ENCODE data around the gene GIN1.
"Not testable (repeated sequence)": the region's sequence is repeated elsewhere in the genome, so short reads cannot be mapped to it uniquely, and the experiment has no call there.

The GIN1 gene

DNA sequence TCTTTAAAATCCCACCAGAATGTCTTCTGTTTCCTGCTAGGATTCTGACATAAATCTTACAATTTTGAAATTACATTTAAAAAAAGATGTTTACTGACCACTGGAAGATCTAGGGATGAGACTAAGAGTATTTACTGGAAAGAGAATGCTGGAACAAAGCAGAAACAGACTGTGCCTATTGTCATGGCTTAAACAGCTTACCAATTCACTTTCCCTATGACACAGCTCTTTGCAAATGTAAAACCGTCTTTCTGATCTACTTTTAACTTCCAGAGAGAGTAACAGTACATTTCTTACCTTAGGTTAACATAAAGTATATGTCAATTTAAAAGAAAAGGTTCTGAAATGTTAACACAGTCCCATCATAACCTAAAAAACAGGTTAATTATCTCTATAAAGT, 10.7 kb downstream of the GIN1 start:
- no peak for DNase-seq

DNA sequence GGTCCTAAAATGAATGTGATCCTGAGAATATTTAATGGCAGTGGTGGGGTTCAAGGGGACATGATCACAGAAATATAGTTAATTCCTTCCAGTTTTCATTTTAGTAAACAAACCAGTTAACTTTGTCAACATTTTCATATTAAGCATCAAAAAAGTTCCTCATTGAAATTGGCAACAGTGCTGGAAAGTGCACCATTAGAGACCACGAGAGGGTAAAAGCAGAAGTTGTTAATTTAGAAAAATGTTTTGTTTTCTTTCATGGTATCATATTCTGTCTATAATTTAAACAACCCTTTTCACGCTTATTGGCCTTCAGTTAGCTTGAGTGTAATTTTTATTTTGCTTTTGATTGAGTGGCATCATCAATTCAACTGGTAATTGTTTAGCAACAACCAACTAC, 11.9 kb downstream of the GIN1 start:
- DNase-seq, result no peak

DNA sequence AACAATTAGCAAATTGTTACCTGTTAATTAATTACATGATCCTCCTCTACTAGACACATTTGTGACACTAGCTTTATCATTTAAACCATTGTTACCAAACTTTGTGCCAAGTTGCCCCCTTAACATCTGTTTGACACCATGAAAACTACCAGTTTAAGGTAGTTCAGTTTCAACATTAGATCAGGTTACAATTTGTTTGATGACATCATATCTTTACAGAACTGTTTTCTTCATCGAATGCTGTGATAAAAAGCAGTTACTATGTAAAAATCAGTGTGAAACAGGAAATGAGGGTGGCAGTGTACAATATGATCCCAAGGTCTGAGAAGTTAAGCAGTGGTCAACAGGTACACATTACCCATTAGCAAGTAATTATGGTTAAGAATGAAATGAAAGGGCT, 17.7 kb downstream of the GIN1 start:
- no peak for DNase-seq

GRCh38 chr5:103101079-103101750, 18.7 kb downstream of the GIN1 start:
- DNase-seq, result no peak

DNA sequence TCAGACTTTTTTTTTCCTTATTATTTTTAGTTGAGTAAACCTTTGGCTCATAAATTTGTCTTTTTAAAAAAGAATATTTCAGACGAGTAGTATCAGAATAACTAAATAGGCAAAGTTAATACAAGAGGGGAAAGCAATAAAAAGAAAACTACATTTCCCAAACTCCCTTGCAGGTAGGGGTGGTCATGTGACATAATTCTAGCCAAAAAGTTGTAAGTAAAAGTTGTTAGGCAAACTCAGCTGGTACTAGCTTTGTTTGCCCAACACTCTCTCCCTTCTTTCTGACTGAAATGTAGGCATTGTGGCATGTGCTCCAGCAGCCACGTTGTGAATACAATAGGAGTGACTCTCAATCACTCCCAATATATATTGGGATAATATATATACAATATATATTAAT, 20.9 kb downstream of the GIN1 start:
- no peak for DNase-seq

- no peak for DNase-seq
Measured at GRCh38 chr5:103094737-103095136, 25.2 kb downstream of the GIN1 start.

GRCh38 chr5:103093727-103094126, 26.2 kb downstream of the GIN1 start:
- DNase-seq, result no peak

DNA sequence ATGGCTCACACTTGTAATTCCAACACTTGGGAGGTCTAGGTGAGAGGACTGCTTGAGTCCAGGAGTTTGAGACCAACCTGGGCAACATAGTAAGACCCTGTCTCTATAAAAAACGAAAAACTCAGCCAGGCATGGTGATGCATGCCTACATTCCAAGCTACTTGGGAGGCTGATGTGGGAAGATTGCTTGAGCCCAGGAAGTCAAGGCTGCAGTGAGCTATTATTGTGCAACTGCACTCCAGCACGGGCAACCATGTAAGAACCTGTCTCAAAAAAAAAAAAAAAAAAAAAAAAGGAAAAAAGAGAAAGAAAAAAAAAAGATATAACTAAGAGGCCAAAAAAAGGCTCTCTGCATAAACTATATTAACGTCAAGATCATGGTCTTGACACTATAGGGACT, 27.3 kb downstream of the GIN1 start:
- DNase-seq, result no peak

GRCh38 chr5:103090791-103091190, 29.1 kb downstream of the GIN1 start:
- DNase-seq, result no peak

DNA sequence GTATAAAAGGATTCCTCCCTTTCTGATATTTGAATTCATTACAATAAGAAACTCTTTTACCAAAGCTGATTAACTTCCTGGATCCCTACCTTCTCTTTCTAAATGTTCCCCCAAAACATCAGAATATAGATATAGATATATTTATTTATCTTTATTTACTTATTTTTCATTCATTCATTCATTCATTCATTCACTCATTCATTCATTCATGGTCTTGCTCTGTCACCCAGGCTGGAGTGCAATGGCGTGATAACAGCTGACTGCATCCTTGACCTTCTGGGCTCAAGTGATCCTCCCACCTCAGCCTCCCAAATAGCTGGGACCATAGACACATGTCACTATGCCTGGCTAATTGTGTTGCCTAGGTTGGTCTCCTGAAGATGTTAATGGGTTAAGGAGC, 30.7 kb downstream of the GIN1 start:
- no peak for DNase-seq

GRCh38 chr5:103086547-103086946, 33.4 kb downstream of the GIN1 start:
- DNase-seq, result no peak

DNA sequence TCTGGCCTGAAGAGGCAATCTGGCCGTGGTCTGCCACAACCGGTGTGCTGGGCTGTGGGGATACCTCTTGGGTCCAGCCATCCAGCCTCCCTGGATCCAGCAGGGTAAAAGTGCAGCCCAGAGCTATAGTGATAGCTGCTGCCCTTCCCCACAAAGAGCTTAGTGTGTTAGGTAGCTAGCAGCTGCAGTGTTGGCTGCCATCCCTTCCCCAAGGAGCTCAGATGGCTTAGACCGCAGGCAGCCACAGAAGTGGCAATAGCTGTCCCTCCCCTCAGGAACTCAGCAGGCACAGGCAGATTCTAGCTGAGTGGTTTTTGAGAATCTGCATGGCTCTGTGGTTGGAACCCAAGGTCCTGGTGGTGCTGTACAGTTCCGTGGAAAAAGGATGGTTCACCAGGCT, 40.1 kb downstream of the GIN1 start:
- no peak for DNase-seq

GRCh38 chr5:103075442-103075841, 44.5 kb downstream of the GIN1 start:
- DNase-seq, result no peak

DNA sequence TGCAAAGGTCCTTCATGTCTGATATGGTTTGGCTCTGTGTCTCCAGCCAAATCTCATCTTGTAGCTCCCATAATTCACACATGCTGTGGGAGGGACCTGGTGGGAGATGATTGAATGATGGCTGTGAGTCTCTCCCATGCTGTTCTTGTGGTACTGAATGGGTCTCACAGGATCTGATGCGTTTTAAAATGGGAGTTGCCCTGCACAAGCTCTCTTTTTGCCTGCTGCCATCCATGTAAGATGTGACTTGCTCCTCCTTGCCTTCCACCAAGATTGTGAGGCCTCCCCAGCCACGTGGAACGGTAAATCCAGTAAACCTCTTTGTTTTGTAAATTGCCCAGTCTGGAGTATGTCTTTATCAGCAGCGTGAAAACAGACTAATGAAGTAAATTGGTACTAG, 46.4 kb downstream of the GIN1 start:
- DNase-seq, result not testable (repeated sequence)

- DNase-seq, result no peak
Measured at GRCh38 chr5:103066326-103066725, 53.6 kb downstream of the GIN1 start.

DNA sequence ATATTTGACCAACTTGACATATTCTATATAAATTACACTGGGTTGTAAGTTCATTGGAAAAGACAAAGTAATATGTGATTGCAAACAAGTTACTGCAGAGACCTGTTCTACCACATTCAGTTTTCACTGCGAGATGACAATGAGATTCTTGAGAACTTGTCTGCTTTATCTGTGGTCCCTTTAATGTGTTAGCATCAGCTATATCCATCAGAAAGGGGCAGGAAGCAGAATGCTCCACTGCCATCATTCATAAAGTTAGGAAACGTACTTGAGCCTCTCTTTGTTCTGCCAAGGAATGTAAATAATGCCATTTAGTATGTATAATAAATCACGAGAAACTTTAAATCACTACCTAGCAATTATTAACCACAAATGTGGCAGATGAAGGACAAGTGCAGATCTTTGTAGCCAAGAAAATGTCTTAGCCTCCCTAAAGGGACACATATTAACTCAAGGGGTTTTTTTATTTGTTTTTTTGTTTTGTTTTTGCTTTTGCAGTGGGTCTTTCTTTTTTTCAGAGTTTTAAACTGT, 59.4 kb downstream of the GIN1 start:
- no peak for DNase-seq

GRCh38 chr5:103059525-103059924, 60.4 kb downstream of the GIN1 start:
- DNase-seq, result no peak

DNA sequence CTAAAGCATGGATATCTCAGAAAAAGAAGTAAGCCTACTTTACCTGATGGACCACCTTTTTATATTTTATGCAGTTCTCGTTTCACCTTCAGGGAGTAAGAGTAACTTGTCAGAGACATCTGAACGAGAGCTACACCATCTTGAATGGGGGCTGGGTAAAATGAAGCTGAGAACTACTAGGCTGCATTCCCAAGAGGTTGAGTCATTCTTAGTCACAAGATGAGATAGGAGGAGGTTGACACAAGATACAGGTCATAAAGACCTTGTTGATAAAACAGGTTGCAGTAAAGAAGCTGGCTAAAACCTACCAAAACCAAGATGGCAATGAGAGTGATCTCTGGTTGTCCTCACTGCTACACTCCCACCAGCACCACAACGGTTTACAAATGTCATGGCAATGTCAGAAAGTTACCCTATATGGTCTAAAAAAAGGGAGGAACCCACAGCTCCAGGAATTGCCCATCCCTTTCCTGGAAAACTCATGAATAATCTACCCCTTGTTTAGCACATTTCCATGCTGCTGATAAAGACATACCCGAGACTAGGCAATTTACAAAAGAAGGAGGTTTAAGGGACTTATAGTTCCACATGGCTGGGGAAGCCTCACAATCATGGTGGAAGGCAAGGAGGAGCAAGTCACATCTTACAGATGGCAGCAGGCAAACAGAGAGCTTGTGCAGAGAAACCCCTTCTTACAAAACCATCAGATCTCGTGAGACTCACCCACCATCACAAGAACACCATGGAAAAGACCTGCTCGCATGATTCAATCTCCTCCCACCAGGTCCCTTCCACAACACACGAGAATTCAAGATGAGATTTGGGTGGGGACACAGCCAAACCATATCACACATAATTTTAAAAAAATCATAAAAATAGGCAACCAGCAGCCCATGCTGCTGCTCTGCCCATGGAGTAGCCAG, 62.5 kb downstream of the GIN1 start:
- DNase-seq, result no peak

DNA sequence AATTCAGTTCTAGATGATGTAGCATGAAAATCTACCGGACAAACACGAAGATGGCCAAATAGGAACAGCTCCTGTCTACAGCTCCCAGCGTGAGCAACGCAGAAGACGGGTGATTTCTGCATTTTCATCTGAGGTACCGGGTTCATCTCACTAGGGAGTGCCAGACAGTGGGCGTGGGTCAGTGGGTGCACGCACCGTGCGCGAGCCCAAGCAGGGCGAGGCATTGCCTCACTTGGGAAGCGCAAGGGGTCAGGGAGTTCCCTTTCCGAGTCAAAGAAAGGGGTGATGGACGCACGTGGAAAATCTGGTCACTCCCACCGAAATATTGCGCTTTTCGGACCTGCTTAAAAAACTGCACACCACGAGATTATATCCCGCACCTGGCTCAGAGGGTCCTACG, 73.2 kb downstream of the GIN1 start:
- not testable (repeated sequence) for DNase-seq

DNA sequence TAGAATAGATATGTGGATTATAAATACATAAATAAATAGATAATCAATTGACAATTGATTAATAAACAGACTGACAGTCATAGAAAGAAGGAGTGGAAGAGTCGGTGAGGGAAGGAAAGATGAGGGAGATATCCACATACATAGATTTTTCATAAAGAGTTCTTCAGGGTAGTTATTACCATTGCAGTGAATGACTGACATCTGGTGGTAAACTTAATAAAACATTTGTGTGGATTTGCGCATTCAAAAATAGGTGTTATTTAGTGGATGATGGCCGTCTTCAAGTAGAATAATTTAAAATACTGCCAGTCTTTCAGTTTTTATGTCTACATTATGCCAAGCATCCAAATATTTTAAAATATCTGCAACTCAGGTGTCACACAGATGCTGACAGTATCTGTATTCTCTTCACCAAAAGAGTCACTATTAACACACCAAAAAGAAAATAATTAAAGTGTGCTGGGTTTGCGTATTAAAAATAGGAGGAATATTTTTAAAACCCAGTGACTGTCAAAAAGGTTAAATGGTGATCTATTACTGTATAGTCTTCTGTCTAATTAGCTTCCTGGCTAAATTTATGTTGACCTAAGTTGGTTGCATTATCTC, 78.8 kb downstream of the GIN1 start:
- DNase-seq, result no peak

- DNase-seq, result no peak
Measured at GRCh38 chr5:103037673-103038455, 82.1 kb downstream of the GIN1 start.

DNA sequence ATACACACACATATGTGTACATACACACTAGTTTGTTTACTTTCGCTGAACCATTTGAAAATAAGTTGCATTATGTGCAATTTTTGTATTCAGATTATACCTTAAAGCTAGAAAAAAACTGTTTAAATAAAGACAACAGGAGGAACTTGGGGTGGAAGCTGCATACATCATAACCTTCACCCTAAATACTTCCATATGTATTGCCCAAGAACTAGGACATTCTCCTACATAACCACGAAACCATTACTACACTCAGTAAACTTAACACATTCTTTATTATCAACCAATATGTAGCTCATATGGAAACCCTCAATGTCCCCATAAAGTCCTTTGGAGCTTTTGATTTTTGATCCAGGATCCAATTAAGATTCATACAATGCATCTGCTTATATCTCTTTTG, 83.3 kb downstream of the GIN1 start:
- DNase-seq, result no peak

Data from CD4-positive, alpha-beta T cell treated with Interleukin-15 for 1 hour (primary cell).